NCI-H1930 (cell line): ENCODE data around the gene CEP112.

Source experiments
- DNase-seq, 2 experiments: peaks; one replicate each; lab custom pipeline; 2025; lab: John Stamatoyannopoulos, UW

The CEP112 gene

GRCh38 chr17:65638221-65638975, 553.5 kb downstream of the CEP112 start:
- DNase-seq = no peak

DNA sequence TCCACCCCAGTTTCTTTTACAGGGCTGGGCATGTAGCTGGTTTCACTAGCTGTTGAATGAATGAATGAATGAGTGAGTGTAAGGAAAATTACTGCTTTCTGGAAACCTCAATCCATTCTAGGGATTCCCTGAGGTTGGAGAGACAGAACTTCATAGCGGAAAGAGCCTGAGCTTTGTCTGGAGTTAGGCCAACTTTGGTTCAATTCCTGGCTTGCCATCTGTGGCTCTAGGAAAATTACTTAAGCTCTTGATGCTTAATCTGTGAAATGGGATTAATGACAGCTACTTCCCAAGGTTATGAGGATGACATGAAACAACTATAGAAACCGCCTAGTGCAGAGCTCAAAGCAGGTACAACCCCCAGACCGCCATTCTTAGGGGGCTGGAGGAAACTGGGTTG, 554.1 kb downstream of the CEP112 start:
- DNase-seq = no peak

- no peak for DNase-seq
Measured at GRCh38 chr17:65634533-65634932, 557.4 kb downstream of the CEP112 start.

- no peak for DNase-seq
Measured at GRCh38 chr17:65633988-65634387, 557.9 kb downstream of the CEP112 start.

- DNase-seq = no peak
Measured at GRCh38 chr17:65633146-65633881, 558.6 kb downstream of the CEP112 start.

GRCh38 chr17:65630502-65630901, 561.4 kb downstream of the CEP112 start:
- no peak for DNase-seq

DNA sequence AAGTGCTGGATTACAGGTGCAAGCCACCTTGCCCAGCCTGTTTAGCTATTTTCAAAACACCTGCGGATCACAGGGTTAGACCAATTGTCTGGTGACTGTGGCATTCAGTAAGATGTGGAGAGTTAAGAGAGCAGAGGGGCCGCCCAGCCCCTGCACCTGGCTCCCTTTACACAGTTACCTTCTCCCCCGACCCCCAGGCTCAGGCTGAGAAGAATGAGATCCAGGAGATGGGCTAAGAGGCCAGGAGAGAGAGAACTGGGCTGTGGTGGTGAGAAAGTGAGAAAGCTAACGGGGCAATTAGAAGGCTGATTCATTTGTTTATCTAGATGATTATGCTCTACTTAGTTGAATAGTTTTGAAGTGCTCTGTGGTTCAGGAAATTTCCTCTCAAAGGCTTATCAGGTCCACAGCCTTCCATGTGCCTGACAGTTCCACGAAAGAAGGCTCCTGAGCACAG, 562.7 kb downstream of the CEP112 start:
- DNase-seq = peak; percentile 12 to 38

DNA sequence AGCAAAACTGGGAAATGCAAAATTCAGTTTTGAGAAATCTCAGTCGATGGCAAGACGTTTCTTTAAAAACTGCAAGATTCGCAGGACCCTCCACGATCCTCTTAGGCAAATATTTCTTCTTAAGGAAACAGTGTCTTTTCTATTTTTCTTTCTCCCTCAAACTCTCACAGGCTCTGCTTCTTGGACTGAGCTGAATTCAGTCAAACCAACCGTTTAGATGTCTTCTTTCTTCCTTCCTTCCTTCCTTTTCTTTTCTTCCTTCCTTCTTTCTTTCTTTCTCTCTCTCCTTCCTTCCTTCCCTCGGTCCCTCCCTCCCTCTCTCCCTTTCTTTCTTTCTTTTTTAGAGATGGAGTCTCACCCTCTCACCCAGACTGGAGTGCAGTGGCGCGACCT, 563.3 kb downstream of the CEP112 start:
- DNase-seq = no peak

DNA sequence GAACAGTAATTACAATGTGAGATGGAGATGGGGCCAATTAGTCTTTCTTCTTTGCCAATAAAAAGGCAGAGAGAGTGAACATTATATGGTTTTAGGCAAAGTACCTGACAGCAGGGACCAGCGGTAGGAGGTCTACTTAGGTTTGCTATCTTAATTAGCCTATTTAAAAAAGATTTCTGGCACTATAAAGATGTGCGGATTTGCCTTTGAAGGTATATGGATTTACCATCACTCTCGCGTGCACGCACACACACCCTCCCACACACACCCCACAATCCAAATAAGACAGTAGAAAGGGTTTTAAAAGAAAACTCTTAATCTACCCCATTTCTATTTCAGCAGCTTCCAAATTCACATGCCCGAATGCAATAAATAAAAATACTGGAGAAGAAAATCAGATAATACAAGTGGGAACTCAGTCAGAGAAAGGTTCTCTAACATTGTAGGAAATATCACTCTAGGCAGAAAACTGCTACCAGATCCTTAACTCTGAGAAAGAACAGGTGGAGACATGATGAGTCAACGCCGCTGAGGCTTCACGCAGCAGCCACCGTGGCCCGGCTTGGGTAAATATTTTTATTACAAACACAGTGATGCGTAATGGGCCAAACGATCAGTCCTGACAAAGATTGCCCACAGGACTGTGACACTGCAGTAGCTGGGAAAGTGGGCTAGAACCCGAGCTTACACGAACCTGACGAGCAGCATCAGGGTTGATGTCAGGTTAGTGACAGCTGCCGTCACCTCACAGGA, 563.9 kb downstream of the CEP112 start:
- peak; percentile 69 to 80 for DNase-seq

DNA sequence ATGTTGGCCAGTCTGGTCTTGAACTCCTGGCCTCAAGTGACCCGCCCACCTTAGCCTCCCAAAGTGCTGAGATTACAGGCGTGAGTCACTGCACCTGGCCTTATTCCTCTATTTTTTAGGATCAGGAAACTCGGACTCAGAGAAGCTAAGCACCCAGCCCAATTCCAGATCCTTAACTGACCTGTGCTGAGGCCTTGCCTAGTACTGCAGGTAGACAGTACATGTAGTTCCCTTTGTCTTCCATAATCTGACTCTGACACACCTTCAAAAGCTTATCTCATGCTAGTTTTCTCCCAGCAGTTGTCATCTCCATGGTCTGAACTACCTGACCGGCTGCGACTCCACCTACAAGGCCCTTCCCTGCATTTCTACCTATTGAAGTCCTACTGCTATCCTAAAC, 564.8 kb downstream of the CEP112 start:
- no peak for DNase-seq

DNA sequence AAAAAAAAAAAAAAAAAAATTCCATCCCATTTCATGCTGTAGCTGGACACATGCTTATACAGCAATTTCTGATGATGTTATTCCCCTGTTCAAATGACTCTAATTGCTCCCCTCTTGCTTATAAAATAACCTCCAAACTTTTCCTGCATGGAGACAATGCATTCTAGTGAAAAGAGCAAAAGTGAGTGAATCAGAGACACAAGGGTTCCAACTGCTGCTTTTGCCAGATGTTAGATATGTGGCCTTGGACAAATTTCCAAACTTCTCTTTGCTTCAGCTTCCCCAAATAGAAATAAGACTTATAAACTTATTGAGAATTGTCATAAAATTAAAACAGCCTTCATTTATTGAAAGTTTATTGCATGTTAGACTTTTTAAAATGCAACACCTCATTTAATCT, 565.5 kb downstream of the CEP112 start:
- DNase-seq = no peak

DNA sequence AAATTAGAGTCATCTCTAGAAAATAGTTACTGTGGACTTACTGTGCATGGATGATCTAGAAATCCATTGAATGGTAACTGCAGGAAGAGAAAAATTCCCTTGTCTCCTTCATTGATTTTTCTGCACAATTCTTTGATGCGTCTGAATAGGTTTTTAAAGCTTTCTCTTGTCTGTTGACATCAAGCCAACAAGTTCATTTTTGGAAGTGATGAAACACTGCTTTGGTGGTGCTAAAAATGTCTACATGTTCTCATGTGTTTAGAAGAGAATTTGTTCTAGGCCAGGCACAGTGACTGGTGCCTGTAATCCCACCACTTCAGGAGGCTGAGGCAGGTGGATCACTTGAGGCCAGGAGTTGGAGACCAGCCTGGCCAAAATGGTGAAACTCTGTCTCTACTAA, 573.4 kb downstream of the CEP112 start:
- no peak for DNase-seq

- no peak for DNase-seq
Measured at GRCh38 chr17:65617496-65617895, 574.4 kb downstream of the CEP112 start.

GRCh38 chr17:65609749-65610148, 582.2 kb downstream of the CEP112 start:
- DNase-seq = no peak

DNA sequence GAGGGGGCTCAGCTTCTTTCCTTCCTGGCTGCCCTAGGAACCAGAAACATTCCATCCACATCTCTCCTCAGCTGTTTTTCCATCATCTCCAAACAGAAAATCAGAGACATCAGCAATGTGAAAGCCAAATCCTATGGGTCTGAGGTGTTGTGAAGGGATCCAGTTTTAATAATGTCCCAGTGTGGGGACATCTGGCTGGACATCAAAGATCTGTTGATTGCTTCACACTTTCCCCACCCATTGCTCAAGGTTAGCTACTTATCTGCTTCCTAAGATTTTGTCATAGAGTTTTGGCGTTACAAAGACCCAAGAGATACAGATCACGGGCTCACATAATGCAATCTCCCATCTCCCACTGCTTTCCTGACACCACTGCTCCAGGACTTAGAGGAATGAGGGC, 582.6 kb downstream of the CEP112 start:
- DNase-seq = no peak

DNA sequence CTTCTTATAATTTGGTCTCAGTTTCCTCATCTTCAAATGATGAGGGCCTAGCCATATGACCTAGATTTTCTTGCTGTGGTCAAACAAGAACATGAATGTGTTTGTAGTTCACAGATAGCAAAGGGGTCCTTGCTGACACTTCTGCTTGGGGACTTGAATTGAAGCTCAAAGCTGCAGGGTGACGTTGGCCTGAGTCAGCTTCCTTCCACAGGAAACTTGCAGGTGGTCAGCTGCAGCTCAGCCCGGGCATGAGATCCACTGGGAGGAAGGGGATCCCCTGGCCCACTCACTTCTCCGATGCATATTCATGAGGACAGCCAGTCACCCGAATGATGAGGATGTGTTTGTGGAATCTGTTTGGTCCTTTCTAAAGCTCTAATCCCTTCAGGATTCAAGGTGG, 587.9 kb downstream of the CEP112 start:
- no peak for DNase-seq

DNA sequence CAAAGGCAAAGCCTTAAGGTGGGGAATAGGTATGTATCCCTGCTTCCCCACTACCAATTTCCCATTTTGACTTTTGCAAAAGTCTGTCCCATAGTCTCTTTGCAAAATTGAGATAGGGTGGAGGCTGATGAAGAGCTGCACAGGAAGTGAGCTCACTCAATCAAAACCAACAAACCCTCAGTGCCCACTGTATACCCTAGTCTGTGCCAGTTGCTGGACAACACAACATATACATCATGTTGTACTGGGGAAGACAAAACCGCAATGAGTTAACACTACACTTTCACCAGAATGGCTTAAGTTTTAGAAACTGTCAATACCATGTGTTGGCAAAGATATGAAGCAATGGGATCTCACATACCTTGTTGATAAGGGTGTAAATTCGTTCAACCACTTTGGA, 590.1 kb downstream of the CEP112 start:
- DNase-seq = no peak

DNA sequence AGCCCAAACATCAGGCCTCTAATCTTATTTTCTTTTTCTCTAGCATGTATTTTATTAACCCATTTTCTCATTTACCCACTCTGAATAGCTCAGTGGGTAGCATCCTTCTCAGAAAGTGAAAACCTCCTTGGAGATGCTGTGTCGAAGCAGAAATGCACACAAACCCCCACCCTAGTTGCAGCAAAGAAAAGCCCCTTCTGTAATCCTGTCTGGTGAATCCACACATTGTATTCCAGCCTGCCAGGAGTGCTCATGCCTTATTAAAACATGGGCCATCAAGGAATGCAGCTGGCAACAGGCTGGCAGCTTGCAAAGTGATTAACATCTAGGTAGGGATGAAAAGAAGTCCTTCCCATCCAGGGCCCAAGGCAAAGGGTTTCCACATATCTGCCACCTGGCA, 590.8 kb downstream of the CEP112 start:
- DNase-seq = no peak

GRCh38 chr17:65600518-65600917, 591.4 kb downstream of the CEP112 start:
- DNase-seq = no peak

DNA sequence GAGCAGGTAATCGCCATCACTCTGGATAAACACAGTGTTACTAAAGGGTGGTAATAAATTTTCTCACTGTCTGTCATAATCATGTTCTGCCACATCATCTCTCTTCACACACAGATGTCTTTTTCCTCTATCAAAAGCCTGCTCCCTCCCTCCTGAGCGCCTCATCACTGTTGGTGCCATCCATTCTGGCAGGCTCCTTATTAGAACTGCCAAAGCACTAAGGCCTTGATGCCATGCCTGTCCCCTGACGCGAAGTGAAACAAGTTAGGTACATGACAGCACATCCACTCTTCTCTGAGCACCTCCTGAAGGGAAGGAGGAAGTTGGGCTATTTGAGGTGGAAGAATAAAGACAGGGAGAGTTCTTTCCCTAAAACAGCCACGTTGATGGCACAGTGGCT, 592.3 kb downstream of the CEP112 start:
- no peak for DNase-seq

GRCh38 chr17:65598746-65599145, 593.2 kb downstream of the CEP112 start:
- DNase-seq = no peak

DNA sequence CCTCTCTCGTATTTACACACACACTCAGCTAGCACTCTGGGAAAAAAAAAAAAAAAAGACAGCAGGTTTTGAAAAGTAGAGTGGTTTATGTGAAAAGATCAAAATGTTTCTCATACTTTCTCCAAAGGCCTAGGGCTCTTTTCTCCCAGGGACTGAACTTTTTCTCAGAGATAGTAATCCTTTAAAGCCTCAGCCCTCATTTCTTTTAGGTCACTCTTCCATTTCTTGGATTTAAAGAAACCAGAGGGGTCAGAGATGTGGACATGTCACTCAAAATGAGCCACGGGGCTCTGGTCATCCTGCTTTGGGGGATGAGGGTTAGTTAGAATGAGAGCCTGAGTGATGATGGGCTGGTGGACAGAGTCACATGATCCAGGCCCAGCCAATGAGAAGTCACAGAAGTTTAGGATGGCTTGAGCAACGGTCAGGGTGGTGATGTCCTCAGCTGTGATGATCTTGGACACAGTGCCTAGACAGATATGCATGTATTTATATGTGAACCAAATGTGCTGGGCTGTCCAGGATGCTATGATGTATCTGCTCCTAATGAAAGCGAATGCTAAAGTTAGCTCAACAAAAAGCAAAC, 596.8 kb downstream of the CEP112 start:
- no peak for DNase-seq
